ENCODE results near the gene PRAC2.

DNA sequence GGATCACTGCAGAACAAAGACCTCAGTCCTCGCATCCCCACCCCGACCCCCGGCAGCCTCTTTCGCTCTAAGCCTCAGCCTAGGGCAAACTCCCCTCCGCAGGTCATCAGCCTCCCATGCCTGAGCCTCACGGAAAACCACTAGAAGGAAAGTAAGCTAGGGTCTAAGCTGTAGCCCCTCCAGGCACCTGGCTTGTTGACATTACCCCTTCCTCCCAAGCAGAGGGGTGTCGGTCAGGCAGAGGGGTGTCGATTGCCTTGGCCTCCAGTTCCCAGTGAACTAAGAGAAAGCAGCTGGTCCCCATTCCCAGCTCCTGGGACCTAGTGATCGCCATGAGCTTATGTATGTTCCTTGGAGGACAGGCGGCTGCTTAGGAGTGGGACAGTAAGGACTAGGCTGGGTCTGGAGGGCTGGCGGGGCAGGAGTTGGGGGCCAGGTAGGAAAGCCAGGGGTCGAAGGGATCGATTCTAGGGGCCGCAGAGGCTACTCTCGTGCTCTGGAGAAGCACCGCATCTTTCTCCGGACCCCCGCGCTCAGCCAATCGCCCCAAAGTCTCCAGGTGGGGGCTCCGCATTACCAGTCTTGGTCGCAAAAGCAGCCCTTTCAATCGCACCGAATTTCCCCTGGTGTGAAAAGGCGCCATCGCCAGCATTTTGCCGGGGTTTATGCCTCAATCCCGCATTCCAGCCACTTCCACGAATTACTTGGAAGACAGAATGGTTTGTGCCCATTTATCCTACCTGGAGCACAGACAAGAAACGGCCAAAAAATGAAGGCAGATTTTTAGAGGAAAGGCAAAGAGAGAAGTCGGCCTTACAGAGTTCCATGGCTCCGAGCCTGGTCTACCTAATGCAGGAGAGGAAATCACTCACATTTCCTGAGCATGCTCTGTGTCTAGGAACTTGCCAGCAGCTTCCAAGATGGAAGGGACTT, 26.9 kb downstream of the PRAC2 start:
- no peak for TF ChIP-seq JUND (IDR thresholded peaks at IDR 0.05)
- TF ChIP-seq POLR2AphosphoS5 (IDR thresholded peaks at IDR 0.05; ENCODE audit: low read depth, low read length) = no peak
- TF ChIP-seq POLR2A (IDR thresholded peaks at IDR 0.05; ENCODE audit: borderline replicate concordance, extremely low read depth, insufficient read depth, insufficient read length) = no peak
- no peak for TF ChIP-seq ZNF274 (IDR thresholded peaks at IDR 0.05; ENCODE audit: low read depth, low read length)
- TF ChIP-seq CTCF (IDR thresholded peaks at IDR 0.05 in 2 of 3, conservative IDR thresholded peaks at IDR 0.05 in 1 of 3; ENCODE audit: borderline replicate concordance in 1 of 3, insufficient read depth in 1 of 3, low read depth in 2 of 3, low read length in 2 of 3) = no peak
- no peak for TF ChIP-seq EGR1 (IDR thresholded peaks at IDR 0.05; ENCODE audit: low read depth)
- no peak for TF ChIP-seq EZH2 (IDR thresholded peaks at IDR 0.05)
